Measurements from ENCODE around the gene MN1. TPM values are rescaled to one million over a fixed set of nuclear protein-coding genes. Genes with fewer than 3 reads are reported as not detected.

The MN1 gene
- polyA plus RNA-seq, 3 donors from 2014 or later = 0.03 to 0.14 TPM; not detected in 1

GRCh38 chr22:27815826-27816530 is 14.4 kb upstream of the MN1 start:
- no peaks in the 10 kb centered on the region for H3K4me1 Mint-ChIP-seq
- H3K9me3 Mint-ChIP-seq = peaks cover 0 to 1% (median 0%) of the 10 kb centered on the region in 6 donors
- H3K27ac Mint-ChIP-seq = no peak overlapping the region
- H3K27me3 Mint-ChIP-seq (ENCODE audit: low read depth in 3 of 3) = peaks cover 0 to 2% (median 0%) of the 10 kb centered on the region in 3 donors
- no peak for DNase-seq
- H3K36me3 Mint-ChIP-seq = no peaks in the 10 kb centered on the region
- no peak overlapping the region for H3K4me3 Mint-ChIP-seq

GRCh38 chr22:27814993-27815392 is 13.4 kb upstream of the MN1 start:
- Mint-ChIP-seq H3K4me1 (no peaks in the 10 kb centered on the region), H3K4me3 (no peak overlapping the region), H3K36me3 (no peaks in the 10 kb centered on the region), H3K27ac (no peak overlapping the region), H3K9me3 (peaks cover 0 to 1% (median 0%) of the 10 kb centered on the region in 6 donors), H3K27me3 (ENCODE audit: low read depth in 3 of 3) (peaks cover 0 to 2% (median 2%) of the 10 kb centered on the region in 3 donors)
- DNase-seq = no peak

- Mint-ChIP-seq H3K36me3 (peaks cover 0 to 3% (median 0%) of the 10 kb centered on the region in 3 donors), H3K4me3 (no peak overlapping the region), H3K4me1 (no peaks in the 10 kb centered on the region), H3K9me3 (no peaks in the 10 kb centered on the region), H3K27ac (no peak overlapping the region), H3K27me3 (ENCODE audit: low read depth in 3 of 3) (peaks cover 0 to 2% (median 2%) of the 10 kb centered on the region in 3 donors)
- no peak for DNase-seq
Measured at GRCh38 chr22:27811778-27812177, 10.2 kb upstream of the MN1 start.

- Mint-ChIP-seq H3K27ac (no peak overlapping the region), H3K36me3 (peaks cover 0 to 3% (median 0%) of the 10 kb centered on the region in 3 donors), H3K27me3 (ENCODE audit: low read depth in 3 of 3) (peaks cover 0 to 2% (median 2%) of the 10 kb centered on the region in 3 donors), H3K9me3 (no peaks in the 10 kb centered on the region), H3K4me3 (no peak overlapping the region), H3K4me1 (no peaks in the 10 kb centered on the region)
- DNase-seq = no peak
Measured at GRCh38 chr22:27810609-27811151, 9.1 kb upstream of the MN1 start.

- no peak overlapping the region for H3K4me3 Mint-ChIP-seq
- H3K27ac Mint-ChIP-seq = no peak overlapping the region
- peaks cover 0 to 3% (median 0%) of the 10 kb centered on the region in 3 donors for H3K36me3 Mint-ChIP-seq
- no peaks in the 10 kb centered on the region for H3K9me3 Mint-ChIP-seq
- H3K27me3 Mint-ChIP-seq (ENCODE audit: low read depth in 3 of 3) = peaks cover 0 to 2% (median 2%) of the 10 kb centered on the region in 3 donors
- no peak for DNase-seq
- peaks cover 0 to 2% of the 10 kb centered on the region in 2 donors for H3K4me1 Mint-ChIP-seq
Measured at GRCh38 chr22:27809700-27810608, 8.4 kb upstream of the MN1 start.

GRCh38 chr22:27809226-27809603 is 7.7 kb upstream of the MN1 start:
- peaks cover 4 to 5% of the 10 kb centered on the region in 2 donors for H3K4me1 Mint-ChIP-seq
- H3K9me3 Mint-ChIP-seq = no peaks in the 10 kb centered on the region
- DNase-seq = no peak
- H3K27me3 Mint-ChIP-seq (ENCODE audit: low read depth in 3 of 3) = peaks cover 0 to 7% (median 3%) of the 10 kb centered on the region in 3 donors
- H3K27ac Mint-ChIP-seq = no peak overlapping the region
- H3K4me3 Mint-ChIP-seq = no peak overlapping the region
- H3K36me3 Mint-ChIP-seq = peaks cover 0 to 3% (median 0%) of the 10 kb centered on the region in 3 donors

GRCh38 chr22:27808451-27809225 is 7.1 kb upstream of the MN1 start:
- Mint-ChIP-seq H3K4me1 (peaks cover 4 to 5% of the 10 kb centered on the region in 2 donors), H3K36me3 (peaks cover 0 to 3% (median 0%) of the 10 kb centered on the region in 3 donors), H3K4me3 (no peak overlapping the region), H3K27ac (no peak overlapping the region), H3K27me3 (ENCODE audit: low read depth in 3 of 3) (peaks cover 0 to 9% (median 5%) of the 10 kb centered on the region in 3 donors), H3K9me3 (no peaks in the 10 kb centered on the region)
- DNase-seq = no peak

- no peaks in the 10 kb centered on the region for H3K9me3 Mint-ChIP-seq
- H3K27ac Mint-ChIP-seq = no peak overlapping the region
- no peak for DNase-seq
- H3K27me3 Mint-ChIP-seq (ENCODE audit: low read depth in 3 of 3) = peaks cover 0 to 12% (median 8%) of the 10 kb centered on the region in 3 donors
- peaks cover 13 to 15% of the 10 kb centered on the region in 2 donors for H3K4me1 Mint-ChIP-seq
- peaks cover 0 to 3% (median 0%) of the 10 kb centered on the region in 3 donors for H3K36me3 Mint-ChIP-seq
- no peak overlapping the region for H3K4me3 Mint-ChIP-seq
Measured at GRCh38 chr22:27805841-27806240, 4.3 kb upstream of the MN1 start.

- H3K27me3 Mint-ChIP-seq (ENCODE audit: low read depth in 3 of 3) = peaks cover 0 to 9% (median 8%) of the 10 kb centered on the region in 3 donors
- H3K4me3 Mint-ChIP-seq = peak overlapping the region in 3 of 5 donors; percentile 38 to 47 (median 45)
- no peak overlapping the region for H3K27ac Mint-ChIP-seq
- no peaks in the 10 kb centered on the region for H3K9me3 Mint-ChIP-seq
- H3K36me3 Mint-ChIP-seq = peaks cover 0 to 3% (median 0%) of the 10 kb centered on the region in 3 donors
- DNase-seq = peak in 1 of 3 donors; percentile 14
- peaks cover 13 to 15% of the 10 kb centered on the region in 2 donors for H3K4me1 Mint-ChIP-seq
Measured at GRCh38 chr22:27804470-27805297, 3.1 kb upstream of the MN1 start.

GRCh38 chr22:27803841-27804415 is 2.4 kb upstream of the MN1 start:
- H3K9me3 Mint-ChIP-seq = no peaks in the 10 kb centered on the region
- peaks cover 0 to 9% (median 8%) of the 10 kb centered on the region in 3 donors for H3K27me3 Mint-ChIP-seq (ENCODE audit: low read depth in 3 of 3)
- DNase-seq = no peak
- peaks cover 0 to 3% (median 0%) of the 10 kb centered on the region in 3 donors for H3K36me3 Mint-ChIP-seq
- H3K4me3 Mint-ChIP-seq = peak overlapping the region in 1 of 5 donors; percentile 11
- H3K4me1 Mint-ChIP-seq = peaks cover 13 to 15% of the 10 kb centered on the region in 2 donors
- no peak overlapping the region for H3K27ac Mint-ChIP-seq

GRCh38 chr22:27802346-27803073 is 954 bp upstream of the MN1 start:
- Mint-ChIP-seq H3K27ac (no peak overlapping the region), H3K9me3 (no peaks in the 10 kb centered on the region)

More at GRCh38 chr22:27802346-27803073, 954 bp upstream of the MN1 start:
- no peak for DNase-seq
- peak overlapping the region; percentile 82 to 89 (median 88) for H3K4me3 Mint-ChIP-seq
- peaks cover 0 to 3% (median 0%) of the 10 kb centered on the region in 3 donors for H3K36me3 Mint-ChIP-seq
- H3K4me1 Mint-ChIP-seq = peaks cover 13 to 15% of the 10 kb centered on the region in 2 donors
- peaks cover 0 to 10% (median 9%) of the 10 kb centered on the region in 3 donors for H3K27me3 Mint-ChIP-seq (ENCODE audit: low read depth in 3 of 3)
